HG02981 (cell line): ENCODE data around the gene JAK1.

ENCODE experiments used
- ATAC-seq: cut with Tn5 transposase; IDR thresholded peaks from one replicate; pipeline ENCODE4 v1.9.1; 2021; ENCODE audit warnings: mild to moderate bottlenecking, moderate library complexity; ENCODE audit not compliant: unreplicated experiment

Gene JAK1

GRCh38 chr1:64894438-64895196 lies 71.7 kb downstream of the JAK1 start:
- ATAC-seq: no peak

GRCh38 chr1:64893921-64894320 lies 72.4 kb downstream of the JAK1 start:
- ATAC-seq: no peak

GRCh38 chr1:64892576-64893573 lies 73.5 kb downstream of the JAK1 start:
- no peak for ATAC-seq

- ATAC-seq: no peak
Measured at GRCh38 chr1:64891448-64891825, 74.9 kb downstream of the JAK1 start.

GRCh38 chr1:64890699-64891447 lies 75.5 kb downstream of the JAK1 start:
- no peak for ATAC-seq

GRCh38 chr1:64887689-64888217 lies 78.6 kb downstream of the JAK1 start:
- no peak for ATAC-seq

- ATAC-seq: no peak
Measured at GRCh38 chr1:64886877-64887276, 79.5 kb downstream of the JAK1 start.

- no peak for ATAC-seq
Measured at GRCh38 chr1:64885648-64886047, 80.7 kb downstream of the JAK1 start.

GRCh38 chr1:64884261-64885040 lies 81.9 kb downstream of the JAK1 start:
- no peak for ATAC-seq

GRCh38 chr1:64882574-64883255 lies 83.6 kb downstream of the JAK1 start:
- no peak for ATAC-seq

- no peak for ATAC-seq
Measured at GRCh38 chr1:64881281-64881680, 85.1 kb downstream of the JAK1 start.

GRCh38 chr1:64880449-64880848 lies 85.9 kb downstream of the JAK1 start:
- no peak for ATAC-seq

- ATAC-seq: no peak
Measured at GRCh38 chr1:64878931-64879611, 87.3 kb downstream of the JAK1 start.

GRCh38 chr1:64878090-64878489 lies 88.3 kb downstream of the JAK1 start:
- ATAC-seq: no peak

GRCh38 chr1:64877598-64877997 lies 88.8 kb downstream of the JAK1 start:
- ATAC-seq: no peak

GRCh38 chr1:64877151-64877550 lies 89.2 kb downstream of the JAK1 start:
- no peak for ATAC-seq

- no peak for ATAC-seq
Measured at GRCh38 chr1:64875606-64876005, 90.7 kb downstream of the JAK1 start.

GRCh38 chr1:64875101-64875500 lies 91.2 kb downstream of the JAK1 start:
- no peak for ATAC-seq

- ATAC-seq: no peak
Measured at GRCh38 chr1:64874666-64875065, 91.7 kb downstream of the JAK1 start.
